ENCODE measurements around the gene PHF21A. TPM values are rescaled to one million over a fixed set of nuclear protein-coding genes. Genes with fewer than 3 reads are reported as not detected.

Gene PHF21A
- polyA plus RNA-seq, 1 donor (not counting 4 experiments of a cell fraction or from before 2014, with no cell fraction given) = 16.1 TPM

- Histone ChIP-seq H3K9ac (ENCODE audit: control insufficient read depth, extremely low read depth, insufficient read depth, low read length) (no peak overlapping the region), H3K4me2 (ENCODE audit: control insufficient read depth, extremely low read depth, insufficient read depth, low read depth, low read length) (no peak overlapping the region), H3K9me1 (ENCODE audit: control insufficient read depth, extremely low read depth, insufficient read depth, low read length) (no peaks in the 10 kb centered on the region), H3K36me3 (ENCODE audit: control insufficient read depth in 2 of 2, extremely low read depth in 1 of 2, insufficient read depth in 2 of 2, low read length in 2 of 2) (no peaks in the 10 kb centered on the region), H4K20me1 (ENCODE audit: control insufficient read depth, extremely low read depth, insufficient read depth, low read length) (no peaks in the 10 kb centered on the region), H3K9me3 (ENCODE audit: control insufficient read depth, low read depth, low read length) (no peaks in the 10 kb centered on the region), H3K4me3 (ENCODE audit: control insufficient read depth in 2 of 3, extremely low read depth in 1 of 3, insufficient read depth in 2 of 3, low read depth in 1 of 3, low read length in 3 of 3) (no peak overlapping the region), H2AFZ (ENCODE audit: control insufficient read depth, low read length) (no peak overlapping the region), H3K27me3 (ENCODE audit: control insufficient read depth, extremely low read depth, insufficient read depth, low read length) (no peaks in the 10 kb centered on the region), H3K4me1 (ENCODE audit: control insufficient read depth, extremely low read depth, insufficient read depth, low read length) (no peaks in the 10 kb centered on the region), H3K79me2 (ENCODE audit: control insufficient read depth, insufficient read depth, low read length) (no peaks in the 10 kb centered on the region), H3K27ac (ENCODE audit: control insufficient read depth, insufficient read depth, low read length) (no peak overlapping the region)
- TF ChIP-seq CTCF (optimal IDR thresholded peaks at IDR 0.05 in 1 of 3, IDR thresholded peaks at IDR 0.05 in 1 of 3, conservative IDR thresholded peaks at IDR 0.05 in 1 of 3; ENCODE audit: extremely low read depth in 1 of 3, insufficient read depth in 2 of 3, low read length in 3 of 3) (no peak), EZH2 (IDR thresholded peaks at IDR 0.05; ENCODE audit: low read length) (no peak)
- DNase-seq (ENCODE audit: low read depth, low spot score) (no peak), FAIRE-seq (no peak)
- dilution Hi-C loops (cut with MboI; ENCODE audit: extremely low pct_ligation_motif_present, low sequenced_read_pairs) = no loop called here
Measured at GRCh38 chr11:46039990-46040389, 81.3 kb downstream of the PHF21A start.

GRCh38 chr11:46038529-46038928 lies 82.7 kb downstream of the PHF21A start:
- Histone ChIP-seq H3K4me2 (ENCODE audit: control insufficient read depth, extremely low read depth, insufficient read depth, low read depth, low read length) (no peak overlapping the region), H3K27me3 (ENCODE audit: control insufficient read depth, extremely low read depth, insufficient read depth, low read length) (no peaks in the 10 kb centered on the region), H3K27ac (ENCODE audit: control insufficient read depth, insufficient read depth, low read length) (no peak overlapping the region), H3K36me3 (ENCODE audit: control insufficient read depth in 2 of 2, extremely low read depth in 1 of 2, insufficient read depth in 2 of 2, low read length in 2 of 2) (no peaks in the 10 kb centered on the region), H3K4me1 (ENCODE audit: control insufficient read depth, extremely low read depth, insufficient read depth, low read length) (no peaks in the 10 kb centered on the region), H4K20me1 (ENCODE audit: control insufficient read depth, extremely low read depth, insufficient read depth, low read length) (no peaks in the 10 kb centered on the region), H3K9me1 (ENCODE audit: control insufficient read depth, extremely low read depth, insufficient read depth, low read length) (no peaks in the 10 kb centered on the region), H3K79me2 (ENCODE audit: control insufficient read depth, insufficient read depth, low read length) (no peaks in the 10 kb centered on the region), H3K9ac (ENCODE audit: control insufficient read depth, extremely low read depth, insufficient read depth, low read length) (no peak overlapping the region), H3K9me3 (ENCODE audit: control insufficient read depth, low read depth, low read length) (no peaks in the 10 kb centered on the region), H2AFZ (ENCODE audit: control insufficient read depth, low read length) (no peak overlapping the region), H3K4me3 (ENCODE audit: control insufficient read depth in 2 of 3, extremely low read depth in 1 of 3, insufficient read depth in 2 of 3, low read depth in 1 of 3, low read length in 3 of 3) (no peak overlapping the region)
- FAIRE-seq = no peak
- dilution Hi-C loops (cut with MboI; ENCODE audit: extremely low pct_ligation_motif_present, low sequenced_read_pairs) = no loop called here
- no peak for DNase-seq (ENCODE audit: low read depth, low spot score)
- no peak for TF ChIP-seq EZH2 (IDR thresholded peaks at IDR 0.05; ENCODE audit: low read length)
- TF ChIP-seq CTCF (optimal IDR thresholded peaks at IDR 0.05 in 1 of 3, IDR thresholded peaks at IDR 0.05 in 1 of 3, conservative IDR thresholded peaks at IDR 0.05 in 1 of 3; ENCODE audit: extremely low read depth in 1 of 3, insufficient read depth in 2 of 3, low read length in 3 of 3) = no peak

Data from keratinocyte (primary cell).